Measurements from ENCODE around the gene COL23A1.
"Not testable (repeated sequence)": the region's sequence is repeated elsewhere in the genome, so short reads cannot be mapped to it uniquely, and the experiment has no call there.

The COL23A1 gene

DNA sequence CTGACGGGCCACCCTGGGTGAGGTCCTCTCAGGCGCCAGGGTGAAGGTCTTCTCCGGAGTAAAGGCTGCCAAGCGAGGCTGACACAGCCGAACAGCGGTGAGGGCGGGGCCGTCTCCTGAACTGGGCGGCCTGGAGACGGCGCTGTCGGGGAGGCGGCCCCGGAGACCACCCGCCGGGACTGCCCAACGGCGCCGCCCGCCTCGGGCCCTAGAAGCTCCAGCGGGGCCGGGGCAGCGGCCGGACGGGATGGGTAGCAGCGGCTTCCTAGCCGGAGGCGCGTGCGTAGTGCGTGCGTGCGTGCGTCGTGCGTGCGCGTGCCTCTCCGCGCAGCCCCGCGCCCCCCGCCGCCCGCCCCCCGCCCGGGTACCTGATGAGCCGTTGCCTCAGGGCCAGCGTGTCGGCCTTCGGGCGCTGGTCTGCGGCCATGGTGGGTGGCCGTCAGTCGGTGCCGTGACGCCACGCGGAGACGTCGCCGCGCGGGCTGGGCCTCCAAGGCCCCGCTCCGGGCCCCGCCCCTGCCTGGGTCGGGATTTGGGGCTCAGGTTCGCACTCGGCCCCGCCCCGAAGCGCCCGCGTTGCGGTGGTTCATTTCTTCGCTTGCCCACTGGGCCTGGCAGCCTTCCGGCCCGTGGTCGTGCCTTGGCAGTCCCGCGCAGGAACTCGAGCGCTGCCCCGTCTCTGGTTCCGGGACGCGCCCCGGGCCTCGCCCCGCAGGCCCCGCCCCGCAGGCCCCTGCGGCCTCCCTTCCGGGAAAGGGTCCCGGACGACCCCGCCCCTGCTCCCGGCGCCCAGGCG is 357.9 kb downstream of the COL23A1 start, which contains the start of gene PHYKPL:
Gene PHYKPL, minus strand, starts transcription at position 679 of the 796 bp plus-strand sequence. Its CDS starts 252 bp downstream, at position 427.
- peak; percentile 25 to 73 for DNase-seq

DNA sequence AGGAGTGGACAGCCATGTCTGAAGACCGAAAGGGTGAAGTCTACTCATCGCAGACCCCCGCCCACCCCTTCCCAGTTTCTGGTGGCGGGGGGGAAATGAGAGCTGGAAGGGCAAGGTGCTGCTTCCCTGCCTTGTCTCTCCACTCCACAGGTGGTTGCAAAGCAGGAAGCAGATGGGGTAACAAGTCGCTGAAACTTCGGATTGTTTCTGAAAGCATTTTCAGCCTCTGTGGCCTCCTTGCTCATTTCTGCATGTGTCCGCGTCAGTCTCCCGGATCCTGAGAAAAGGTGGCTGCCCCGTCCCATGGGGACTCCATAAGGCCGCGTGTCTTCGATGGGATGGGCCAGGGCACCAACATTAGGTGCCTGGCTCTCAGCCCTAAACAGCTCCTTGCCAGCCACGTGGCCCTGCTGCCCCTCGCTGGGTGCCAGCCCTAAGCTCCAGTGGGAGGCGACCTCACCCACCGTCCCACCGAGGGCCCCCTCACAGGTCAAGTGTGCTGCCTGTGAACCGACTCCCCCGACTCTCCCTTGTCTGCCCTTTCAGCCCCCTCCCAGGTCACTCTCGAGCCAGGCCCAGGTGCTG is 358.6 kb downstream of the COL23A1 start:
- DNase-seq: no peak

DNA sequence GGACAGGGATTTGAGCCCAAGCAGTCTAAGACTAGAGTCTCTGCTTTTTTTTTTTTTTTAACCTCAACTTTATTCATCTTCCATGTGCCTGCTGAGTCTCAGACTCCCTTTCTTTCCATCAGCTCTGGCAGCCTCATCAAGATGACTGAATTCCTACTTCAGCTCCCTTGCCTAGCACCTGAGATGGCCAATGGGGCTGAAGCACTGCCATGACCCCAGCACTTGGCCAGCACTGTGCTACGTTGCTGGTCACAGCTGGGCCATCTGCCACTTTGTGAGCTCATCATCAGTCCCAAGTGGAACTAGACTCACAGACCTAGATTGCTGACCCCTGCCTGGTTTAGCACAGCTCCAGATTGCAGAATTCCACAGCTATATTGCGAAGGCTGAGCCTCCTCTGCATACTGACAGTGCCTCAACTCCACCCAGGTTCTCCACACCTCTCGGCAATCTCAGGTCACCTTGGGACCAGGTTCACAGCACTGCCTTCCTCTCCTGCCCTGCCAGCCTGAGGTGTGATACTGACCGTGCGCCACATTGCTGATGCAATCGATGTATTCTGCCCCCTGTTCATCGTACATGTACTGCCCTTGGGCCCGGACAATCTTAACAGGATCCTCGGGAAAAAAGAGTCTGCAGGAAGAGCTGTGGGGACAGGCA is 359.2 kb downstream of the COL23A1 start:
- DNase-seq: no peak

DNA sequence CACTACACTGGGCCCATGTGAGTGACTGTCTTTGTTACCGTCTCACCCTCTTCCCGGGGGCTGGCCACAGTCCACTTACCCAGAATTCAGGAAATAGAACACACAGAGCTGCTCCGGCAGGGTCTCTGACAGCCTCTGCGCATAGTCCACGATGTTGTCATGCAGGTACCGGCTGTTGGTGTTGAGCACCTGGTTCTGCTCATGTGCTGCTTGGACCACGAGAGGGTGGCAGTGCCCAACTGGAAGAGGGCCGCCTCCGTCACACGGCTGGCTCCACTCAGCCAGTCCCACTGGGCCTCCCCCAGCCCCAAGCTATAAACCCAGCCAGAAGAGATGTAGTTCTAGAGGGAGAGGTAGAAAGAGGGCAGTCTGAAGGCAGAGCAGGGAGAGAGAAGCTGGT is 360.3 kb downstream of the COL23A1 start:
- DNase-seq: no peak

DNA sequence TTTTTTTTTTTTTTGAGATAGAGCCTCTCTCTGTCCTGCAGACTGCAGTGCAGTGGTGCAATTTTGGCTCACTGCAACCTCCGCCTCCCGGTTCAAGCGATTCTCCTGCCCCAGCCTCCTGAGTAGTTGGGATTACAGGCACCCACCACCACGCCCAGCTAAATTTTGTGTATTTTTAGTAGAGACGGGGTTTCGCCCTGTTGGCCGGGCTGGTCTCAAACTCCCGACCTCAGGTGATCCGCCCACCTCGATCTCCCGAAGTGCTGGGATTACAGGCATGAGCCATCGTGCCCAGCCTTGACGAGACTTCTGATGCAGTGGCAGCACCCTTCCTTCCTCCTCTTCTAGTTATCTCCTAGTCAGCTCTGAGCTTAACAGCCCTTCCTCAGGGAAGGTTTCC is 361.1 kb downstream of the COL23A1 start:
- not testable (repeated sequence) for DNase-seq

DNA sequence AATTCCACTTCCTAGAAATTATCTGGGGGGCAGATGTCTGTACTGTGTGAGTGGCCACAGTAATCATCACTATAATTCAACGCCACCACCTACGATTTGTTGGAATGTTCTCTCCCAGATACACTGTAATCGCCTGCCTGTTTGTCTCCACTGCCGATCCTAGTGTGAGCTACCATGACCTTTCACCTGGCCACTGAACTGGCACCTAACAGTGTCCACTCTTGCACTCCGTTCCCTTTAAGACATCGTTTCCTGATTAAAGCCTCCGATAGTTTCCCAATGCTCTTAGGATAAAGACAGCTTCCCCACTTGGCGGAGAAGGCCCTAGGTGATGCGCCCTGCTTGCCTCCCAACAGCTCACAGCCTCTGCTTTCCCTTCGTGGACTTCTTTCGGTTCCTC is 361.6 kb downstream of the COL23A1 start:
- DNase-seq: no peak

DNA sequence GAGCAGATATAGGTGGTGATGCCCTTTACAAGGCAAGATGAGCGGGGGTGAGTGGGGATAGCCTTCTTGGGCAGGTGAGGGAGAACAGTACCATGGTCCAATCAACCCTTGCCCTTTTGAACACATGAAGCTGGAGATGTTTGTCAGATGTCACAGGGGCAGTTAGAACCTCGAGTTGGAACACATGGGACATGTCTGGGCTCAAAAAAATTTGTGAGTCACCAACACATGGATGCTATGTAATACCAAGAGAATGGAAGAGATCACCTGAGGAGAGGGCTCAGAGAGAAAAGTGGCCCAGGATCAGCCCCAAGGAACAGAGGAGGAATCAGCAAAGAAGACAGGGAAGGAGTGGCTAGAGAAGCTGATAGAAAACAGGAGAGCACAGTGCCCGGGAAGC is 362.3 kb downstream of the COL23A1 start:
- no peak for DNase-seq

DNA sequence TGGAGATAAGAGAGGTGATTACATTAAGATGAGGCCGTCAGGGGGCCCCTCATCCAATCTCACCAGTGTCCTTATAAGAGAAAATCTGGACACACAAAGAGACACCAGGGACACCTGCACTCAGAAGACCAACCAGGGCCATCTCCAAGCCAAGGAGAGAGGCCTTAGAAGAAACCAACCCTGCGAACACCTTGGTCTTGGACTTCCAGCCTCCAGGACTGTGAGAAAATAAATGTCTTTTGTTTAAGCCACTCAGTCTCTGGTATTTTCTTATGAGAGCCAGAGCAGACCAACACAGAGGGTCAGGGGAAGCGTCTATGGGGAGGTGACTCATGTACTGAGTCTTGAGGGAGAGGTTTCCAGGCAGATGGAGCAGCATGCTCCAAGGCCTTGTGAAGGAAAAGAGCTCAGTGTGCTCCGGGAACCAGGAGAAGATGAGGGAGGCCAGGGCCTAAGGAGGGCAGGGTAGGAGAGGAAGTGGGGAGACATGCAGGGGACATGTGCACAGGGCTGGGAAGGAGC is 363.0 kb downstream of the COL23A1 start:
- no peak for DNase-seq

DNA sequence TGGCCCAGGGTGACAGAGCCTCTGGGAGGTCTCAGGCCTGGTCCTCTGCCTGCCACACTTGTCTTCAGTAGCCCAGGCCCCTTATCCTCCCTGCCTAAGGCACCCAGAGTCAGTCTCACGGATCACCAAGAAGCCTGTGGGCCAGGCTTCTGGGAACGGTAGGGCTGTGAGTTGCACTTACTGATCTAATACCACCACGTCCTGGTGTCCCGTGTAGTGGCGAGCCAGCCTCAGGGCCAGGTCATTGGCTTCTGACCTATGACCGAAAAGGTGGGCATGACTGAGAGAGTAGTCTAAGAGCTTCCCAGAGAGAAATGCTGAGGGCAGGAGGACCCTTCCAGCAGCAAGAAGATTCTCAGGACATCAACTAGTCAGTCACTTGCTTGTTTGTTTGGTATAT is 365.0 kb downstream of the COL23A1 start:
- no peak for DNase-seq

DNA sequence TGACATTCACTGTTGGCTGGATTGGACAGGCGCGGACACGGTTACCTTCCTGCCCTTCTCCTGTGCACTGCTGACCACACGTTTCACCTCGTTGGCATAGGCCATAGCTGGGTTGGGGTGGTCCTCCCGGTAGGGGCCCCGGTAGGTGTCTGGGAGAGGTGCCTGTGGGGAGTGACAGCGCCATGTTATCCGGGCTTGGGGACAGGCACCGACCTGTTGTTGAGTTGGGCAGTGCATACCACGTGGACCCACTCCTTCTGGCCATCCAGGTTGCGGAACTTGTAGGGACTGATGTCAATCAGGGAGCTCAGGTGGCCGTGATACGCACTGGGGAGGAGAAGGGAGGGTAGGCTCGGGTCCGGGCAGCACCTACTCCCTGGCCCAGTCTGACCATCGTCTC is 365.8 kb downstream of the COL23A1 start:
- DNase-seq: no peak

DNA sequence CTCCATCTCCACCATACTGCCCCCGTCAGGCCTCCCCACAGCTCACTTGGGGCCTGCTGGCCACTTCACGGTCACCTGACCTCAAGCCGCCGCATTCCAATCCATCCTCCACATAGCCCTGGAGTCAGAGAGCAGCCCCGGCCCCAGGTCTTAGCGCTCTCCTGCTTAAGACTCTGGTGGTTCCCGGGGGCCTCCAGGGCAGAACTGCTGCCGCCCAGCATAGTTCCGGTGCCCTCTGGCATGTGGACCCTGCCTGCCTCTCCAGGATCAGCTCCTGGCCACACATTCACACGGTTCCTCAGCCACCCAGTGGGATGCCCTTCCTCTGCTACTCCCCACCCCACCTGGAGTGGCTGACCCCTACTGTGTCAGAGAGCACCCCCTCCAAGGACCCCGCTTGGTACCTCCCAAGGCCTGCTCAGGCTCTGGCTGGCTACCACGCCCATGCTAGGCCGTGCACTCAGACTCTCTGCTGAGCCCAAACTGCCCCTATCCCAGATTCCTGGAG is 366.3 kb downstream of the COL23A1 start:
- no peak for DNase-seq

DNA sequence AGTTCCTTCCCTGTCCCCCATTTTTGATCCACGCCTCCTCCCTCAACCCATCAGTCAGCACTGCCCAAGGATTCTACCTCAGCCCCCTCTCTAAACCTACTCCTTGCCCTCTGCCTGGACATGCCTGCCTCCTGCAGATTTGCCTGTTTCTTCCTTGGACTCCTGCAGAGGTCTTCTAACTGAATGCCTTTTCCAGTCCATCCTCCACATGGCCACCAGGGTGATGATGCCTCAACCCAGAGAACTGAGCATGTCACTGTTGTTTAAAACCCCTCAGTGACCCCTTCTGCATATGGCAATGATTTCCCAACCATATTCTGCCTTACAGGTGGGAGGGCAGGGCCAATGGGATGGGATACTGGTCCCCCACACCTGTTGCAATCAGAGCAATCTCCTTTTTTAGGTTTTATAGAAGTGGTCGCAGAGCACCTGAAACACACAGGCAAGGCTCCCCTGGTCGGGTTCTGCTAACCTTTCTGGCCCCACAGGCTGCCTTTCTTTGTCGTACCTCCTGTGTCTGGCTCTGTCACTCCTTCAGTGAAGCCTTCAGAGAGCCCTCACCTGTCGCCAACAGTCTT is 366.9 kb downstream of the COL23A1 start:
- no peak for DNase-seq

DNA sequence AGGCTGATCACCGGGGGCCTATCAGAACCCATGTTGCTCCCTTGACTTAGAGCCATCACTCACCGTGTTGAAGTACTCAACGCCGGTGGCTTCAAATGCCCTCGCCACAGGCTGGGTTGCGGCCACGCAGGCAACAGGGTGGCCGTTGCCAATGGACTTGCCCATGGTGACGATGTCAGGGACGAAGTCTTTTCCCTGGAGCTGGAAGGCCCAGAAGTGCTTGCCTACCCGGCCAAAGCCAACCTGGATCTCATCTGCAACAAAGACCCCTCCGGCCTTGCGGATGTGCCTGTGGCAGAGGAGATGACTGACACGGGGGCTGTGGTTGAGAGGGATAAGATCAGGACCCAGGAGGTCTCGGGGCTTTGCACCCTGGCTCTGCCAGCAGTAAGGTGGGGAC is 367.9 kb downstream of the COL23A1 start:
- no peak for DNase-seq

DNA sequence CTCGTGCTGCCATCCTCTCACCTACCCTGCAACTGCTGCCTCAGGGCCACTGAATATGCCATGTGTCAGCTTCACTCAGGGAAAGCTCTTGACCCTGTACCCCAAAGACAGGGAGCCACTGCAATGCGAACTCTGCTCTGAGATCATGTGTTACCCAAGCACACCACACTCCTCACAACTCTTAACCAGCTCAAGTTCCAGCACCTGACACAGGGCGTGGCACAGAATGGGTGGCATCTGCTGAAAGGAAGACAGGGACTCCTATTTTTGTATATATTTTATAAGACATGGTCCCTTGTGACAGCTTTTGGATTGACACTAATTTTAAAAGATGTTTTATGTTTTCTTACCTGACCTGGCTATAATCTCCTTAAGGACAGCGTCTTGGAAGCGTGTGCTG is 368.3 kb downstream of the COL23A1 start:
- no peak for DNase-seq

DNA sequence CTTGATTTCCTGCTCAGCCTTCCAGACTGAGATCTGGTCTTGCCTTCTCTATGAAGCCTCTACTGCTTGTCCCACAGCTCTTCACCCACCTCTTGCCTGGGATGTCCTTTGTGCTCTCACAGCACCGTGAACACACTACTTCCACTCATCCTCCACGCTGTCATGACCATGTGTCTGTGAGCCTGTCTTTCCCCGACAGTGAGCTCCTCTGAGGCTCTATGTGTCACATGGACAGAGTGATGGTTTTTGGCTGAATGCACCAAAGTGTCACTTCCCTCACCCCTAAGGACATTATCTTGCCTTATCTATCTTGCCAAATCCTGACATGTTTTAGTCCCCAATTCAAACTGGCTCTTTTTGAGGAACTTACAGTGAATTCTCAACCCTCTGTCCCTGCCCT is 368.9 kb downstream of the COL23A1 start:
- no peak for DNase-seq

DNA sequence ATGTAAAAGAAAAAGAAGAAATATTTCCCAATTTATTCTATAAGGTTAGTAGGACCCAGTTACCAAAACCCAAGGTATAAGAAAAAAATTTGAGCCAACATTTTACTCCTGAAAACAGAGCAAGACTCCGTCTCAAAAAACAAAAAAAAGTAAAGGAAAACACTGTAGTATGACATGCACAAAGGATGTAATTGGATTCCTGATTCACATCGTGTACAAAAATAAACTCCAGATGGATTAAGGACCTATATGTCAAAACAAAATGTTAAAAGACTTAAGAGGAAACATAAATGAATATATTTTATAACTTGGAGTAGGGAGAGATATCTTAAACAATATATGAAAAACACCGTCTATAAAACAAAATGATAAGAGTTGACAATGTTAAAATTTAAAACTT is 371.4 kb downstream of the COL23A1 start:
- DNase-seq: no peak

DNA sequence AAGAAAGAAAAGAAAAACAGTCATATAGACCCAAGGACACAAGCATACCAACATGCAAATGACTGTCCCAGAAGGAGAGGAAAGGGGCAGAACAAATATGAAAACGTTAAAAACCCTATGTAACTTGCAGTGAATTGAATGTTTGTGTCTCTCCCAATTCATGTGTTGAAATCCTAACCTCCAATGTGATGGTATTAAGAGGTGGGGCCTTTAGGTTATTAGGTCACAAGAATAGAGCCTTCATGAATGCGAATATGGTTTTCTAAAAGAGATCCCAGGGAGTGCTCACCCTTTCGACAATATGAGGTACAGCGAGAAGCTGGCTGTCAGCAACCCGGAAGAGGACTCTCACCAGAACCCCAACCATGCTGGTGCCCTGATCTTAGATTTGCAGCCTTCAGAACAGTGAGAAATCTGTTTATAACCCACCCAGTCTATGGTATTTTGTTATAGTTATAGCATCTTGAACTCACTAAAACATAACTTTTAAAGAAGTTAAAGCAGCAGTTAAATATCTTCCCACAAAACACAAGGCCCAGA is 371.9 kb downstream of the COL23A1 start:
- no peak for DNase-seq

DNA sequence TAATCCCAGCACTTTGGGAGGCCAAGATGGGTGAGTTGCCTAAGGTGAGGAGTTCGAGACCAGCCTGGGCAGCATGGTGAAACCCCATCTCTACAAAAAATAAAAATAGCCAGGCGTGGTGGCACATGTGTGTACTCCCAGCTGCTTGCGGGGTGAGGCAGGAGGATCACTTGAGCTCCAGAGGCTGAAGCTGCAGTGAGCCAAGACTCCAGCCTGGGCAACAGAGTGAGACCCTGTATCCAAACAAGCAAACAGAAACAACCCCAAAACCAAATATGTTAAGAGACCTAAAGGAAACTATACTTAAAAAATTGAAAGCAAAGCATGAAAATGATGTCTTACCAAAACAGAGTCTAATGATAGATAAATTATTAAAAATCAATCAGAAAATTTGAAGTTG is 373.4 kb downstream of the COL23A1 start:
- no peak for DNase-seq

DNA sequence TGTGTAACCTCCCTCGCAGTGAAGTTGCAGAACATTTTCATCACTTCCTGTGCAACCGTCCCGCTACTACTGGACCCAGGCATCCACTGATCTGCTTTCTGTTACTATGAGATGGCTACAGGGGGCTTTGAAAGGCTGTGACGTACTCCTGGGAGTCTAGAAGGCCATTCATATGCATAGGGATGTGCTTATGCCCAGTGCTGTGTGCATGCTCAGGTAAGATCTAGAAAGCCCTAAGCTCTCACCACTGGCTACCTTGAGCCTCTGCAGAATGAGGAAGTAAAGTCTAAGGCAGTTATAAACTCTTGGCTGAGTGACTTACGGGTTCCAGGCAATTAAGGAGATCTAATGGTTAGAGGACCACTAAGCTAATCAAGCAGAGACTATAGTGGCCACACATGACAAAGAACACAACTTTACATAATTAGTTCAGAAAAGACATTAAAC is 374.1 kb downstream of the COL23A1 start:
- no peak for DNase-seq

DNA sequence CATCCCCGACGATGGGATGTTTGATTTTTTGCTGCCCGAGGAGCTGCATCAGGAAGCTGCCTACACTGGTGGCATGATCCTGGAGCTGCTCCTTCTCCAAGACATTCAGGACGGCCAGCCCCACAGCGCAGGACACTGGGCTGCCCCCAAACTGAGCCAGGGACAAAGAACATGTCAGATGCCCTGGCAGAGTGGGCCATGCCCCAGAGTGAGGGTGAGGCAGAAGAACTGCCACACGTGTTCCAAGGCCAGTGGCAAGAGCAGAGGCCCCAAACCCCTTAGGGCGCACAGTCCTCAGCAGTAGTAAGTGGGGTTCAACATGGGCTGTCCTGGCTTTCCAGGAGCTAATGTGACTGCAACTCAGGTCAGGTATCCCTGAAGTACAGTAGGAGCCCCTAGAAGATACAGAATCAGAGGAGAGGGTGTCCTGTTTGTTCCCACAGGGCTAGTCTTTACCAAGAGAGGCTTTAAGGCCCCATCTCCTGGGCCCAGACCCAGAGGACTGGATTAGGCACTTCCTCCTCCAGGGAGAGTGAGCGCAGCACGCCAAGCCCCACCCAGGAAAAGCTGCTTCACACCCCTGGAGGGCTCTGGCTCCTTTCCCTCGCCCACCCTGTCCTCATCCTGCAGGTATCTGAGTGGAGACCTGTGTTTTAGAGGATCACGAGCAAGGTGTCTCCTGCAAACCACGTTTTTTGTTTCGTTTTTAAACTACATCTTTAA is 374.8 kb downstream of the COL23A1 start:
- no peak for DNase-seq

DNA sequence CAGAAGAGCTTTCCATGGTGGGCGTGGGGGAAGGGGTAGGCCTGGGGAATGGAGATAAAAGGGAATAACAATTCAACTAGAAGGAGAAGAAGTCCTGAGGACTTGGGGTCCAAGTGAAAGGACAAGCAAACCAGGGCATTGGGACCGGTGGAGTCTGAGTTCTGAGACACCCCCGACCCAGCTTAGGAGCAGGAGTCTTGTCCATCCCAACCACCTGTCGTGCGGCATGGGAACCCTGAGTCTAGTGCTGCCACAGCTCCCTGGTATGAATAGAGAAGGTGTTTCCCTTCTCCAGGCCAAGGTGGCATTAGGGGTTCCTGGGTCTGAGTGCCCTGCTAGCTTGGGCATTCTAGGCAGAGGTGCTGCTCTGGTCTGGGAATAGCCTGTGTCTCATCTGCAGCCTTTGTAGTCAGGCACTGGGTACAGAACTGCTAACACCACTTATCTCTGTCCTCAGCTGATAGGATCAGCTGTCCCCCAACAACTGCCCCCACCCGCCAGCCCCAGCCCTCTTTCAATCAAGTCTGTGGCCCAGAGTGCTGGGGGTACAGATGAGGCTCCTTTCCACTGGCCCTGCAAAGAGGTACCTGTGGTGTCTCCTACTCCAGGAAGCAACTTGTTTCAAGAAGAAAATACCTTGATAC is 375.9 kb downstream of the COL23A1 start:
- DNase-seq: no peak

DNA sequence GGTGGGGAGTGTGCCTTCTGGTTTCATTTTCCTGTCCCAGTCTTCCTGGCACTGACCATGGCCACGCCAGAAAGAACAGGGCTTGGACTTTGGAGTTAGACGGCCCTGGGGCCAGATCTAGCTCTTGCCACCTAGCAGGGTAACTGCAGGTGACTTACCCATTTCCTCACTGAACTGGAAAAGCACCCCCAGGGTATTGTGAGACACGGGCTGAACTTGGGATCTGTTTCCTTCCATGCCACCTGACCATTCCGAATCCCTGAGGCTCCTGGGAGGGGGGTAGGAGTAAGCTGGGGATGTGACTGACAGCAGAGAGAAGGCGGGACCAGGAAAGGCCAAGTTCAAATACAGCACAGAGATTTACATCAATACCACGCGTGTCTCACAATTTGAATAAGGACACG is 376.4 kb downstream of the COL23A1 start:
- no peak for DNase-seq
